ENCODE results near the gene MFN1.

GRCh38 chr3:179347345-179348194 is at the start of gene MFN1:
- TF ChIP-seq, protein P1, sequence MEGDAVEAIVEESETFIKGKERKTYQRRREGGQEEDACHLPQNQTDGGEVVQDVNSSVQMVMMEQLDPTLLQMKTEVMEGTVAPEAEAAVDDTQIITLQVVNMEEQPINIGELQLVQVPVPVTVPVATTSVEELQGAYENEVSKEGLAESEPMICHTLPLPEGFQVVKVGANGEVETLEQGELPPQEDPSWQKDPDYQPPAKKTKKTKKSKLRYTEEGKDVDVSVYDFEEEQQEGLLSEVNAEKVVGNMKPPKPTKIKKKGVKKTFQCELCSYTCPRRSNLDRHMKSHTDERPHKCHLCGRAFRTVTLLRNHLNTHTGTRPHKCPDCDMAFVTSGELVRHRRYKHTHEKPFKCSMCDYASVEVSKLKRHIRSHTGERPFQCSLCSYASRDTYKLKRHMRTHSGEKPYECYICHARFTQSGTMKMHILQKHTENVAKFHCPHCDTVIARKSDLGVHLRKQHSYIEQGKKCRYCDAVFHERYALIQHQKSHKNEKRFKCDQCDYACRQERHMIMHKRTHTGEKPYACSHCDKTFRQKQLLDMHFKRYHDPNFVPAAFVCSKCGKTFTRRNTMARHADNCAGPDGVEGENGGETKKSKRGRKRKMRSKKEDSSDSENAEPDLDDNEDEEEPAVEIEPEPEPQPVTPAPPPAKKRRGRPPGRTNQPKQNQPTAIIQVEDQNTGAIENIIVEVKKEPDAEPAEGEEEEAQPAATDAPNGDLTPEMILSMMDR (IDR thresholded peaks at IDR 0.05; ENCODE audit: low read length) = no peak
- TF ChIP-seq EZH2phosphoT487 (IDR thresholded peaks at IDR 0.05; ENCODE audit: low read length) = no peak
- TF ChIP-seq EZH2 (optimal IDR thresholded peaks at IDR 0.05; ENCODE audit: low read depth, low read length) = no peak
